H1 (cell line): Measurements from ENCODE around the gene PLOD1. TPM values are rescaled to one million over a fixed set of nuclear protein-coding genes. Genes with fewer than 3 reads are reported as not detected.
"Not testable (repeated sequence)": the region's sequence is repeated elsewhere in the genome, so short reads cannot be mapped to it uniquely, and the experiment has no call there.

ENCODE experiments used
- CTCF ChIA-PET: fragments of 300-600 bp; sonication (Branson Sonifier 250); formaldehyde crosslinking; loops from one replicate; lab custom pipeline; 2021; ENCODE audit not compliant: partially characterized antibody; lab: Charles Lee
- POLR2A ChIA-PET: fragments of 300-600 bp; sonication (Branson Sonifier 250); formaldehyde crosslinking; loops from one replicate; lab custom pipeline; 2021; ENCODE audit warnings: inconsistent platforms; ENCODE audit not compliant: partially characterized antibody; lab: Charles Lee
- DNase-seq, 2 experiments: peaks; one replicate each; pipeline versions ENCODE4 v3.0.0 to v3.0.0-alpha.2; 2010 to 2022; ENCODE audit warnings: low spot score in 2 of 2, low read depth in 1 of 2, mixed read lengths in 1 of 2
- FAIRE-seq: peaks from 2 replicates; lab custom pipeline; 2011; peaks lifted over from hg19 to GRCh38; lab: Jason Lieb, UNC
- H2AFZ ChIP-seq: 2 replicates; pipeline ENCODE4 v1.8.1; 2012; ENCODE audit warnings: low read length, inconsistent platforms
- H2AK5ac ChIP-seq: 2 replicates; pipeline ENCODE4 v1.6.1; 2013; ENCODE audit warnings: low read depth, low read length
- H2BK120ac ChIP-seq: replicated peaks from 2 replicates; pipeline ENCODE3; 2013; ENCODE audit warnings: low read depth, low read length, inconsistent platforms
- H2BK12ac ChIP-seq: 2 replicates; pipeline ENCODE4 v1.6.1; 2013; ENCODE audit warnings: low read depth, low read length
- H2BK15ac ChIP-seq: 2 replicates; pipeline ENCODE4 v1.6.1; 2013; ENCODE audit warnings: low read length
- H2BK20ac ChIP-seq: 2 replicates; pipeline ENCODE4 v1.6.1; 2013; ENCODE audit warnings: low read length
- H2BK5ac ChIP-seq: 2 replicates; pipeline ENCODE4 v1.6.1; 2013; ENCODE audit warnings: low read depth, low read length
- H3K14ac ChIP-seq: 2 replicates; pipeline ENCODE4 v1.6.1; 2013; ENCODE audit warnings: inconsistent platforms; ENCODE audit not compliant: insufficient read length
- H3K18ac ChIP-seq: 2 replicates; pipeline ENCODE4 v1.6.1; 2013; ENCODE audit warnings: low read length; ENCODE audit errors: extremely low read depth
- H3K23ac ChIP-seq: 2 replicates; pipeline ENCODE4 v1.6.1; 2013; ENCODE audit warnings: inconsistent platforms; ENCODE audit not compliant: insufficient read length
- H3K23me2 ChIP-seq: 2 replicates; pipeline ENCODE4 v1.6.1; 2013; ENCODE audit warnings: low read depth, low read length
- H3K27ac ChIP-seq: 2 replicates; pipeline ENCODE4 v1.6.1; 2011; ENCODE audit warnings: low read depth, low read length, inconsistent platforms
- H3K27me3 ChIP-seq, 4 experiments: replicated peaks in 1 of 4; 1 replicate in 1 of 4; 2 replicates in 3 of 4; pipeline versions ENCODE4 v1.6.1 to v1.8.1; 2011 to 2013; ENCODE audit warnings: low read length in 3 of 4, mild to moderate bottlenecking in 3 of 4, inconsistent platforms in 2 of 4, mixed read lengths in 2 of 4, moderate library complexity in 1 of 4; ENCODE audit not compliant: control insufficient read depth in 3 of 4, insufficient read depth in 3 of 4; ENCODE audit errors: extremely low read depth in 1 of 4
- H3K36me3 ChIP-seq, 4 experiments: 2 replicates each; pipeline versions ENCODE4 v1.6.1 to v1.8.1; 2011 to 2013; ENCODE audit warnings: mild to moderate bottlenecking in 4 of 4, low read length in 3 of 4, moderate library complexity in 2 of 4, control low read depth in 1 of 4, inconsistent platforms in 1 of 4; ENCODE audit not compliant: insufficient read depth in 4 of 4, control insufficient read depth in 2 of 4
- H3K4ac ChIP-seq: replicated peaks from 2 replicates; pipeline ENCODE3; 2013; ENCODE audit warnings: low read length, low read depth, mixed read lengths, inconsistent platforms; ENCODE audit not compliant: insufficient read length
- H3K4me1 ChIP-seq, 4 experiments: replicated peaks in 1 of 4; 1 replicate in 1 of 4; 2 replicates in 3 of 4; pipeline versions ENCODE4 v1.6.1 to v1.8.1; 2011 to 2013; ENCODE audit warnings: low read length in 3 of 4, inconsistent platforms in 2 of 4, mixed read lengths in 1 of 4; ENCODE audit not compliant: insufficient read depth in 4 of 4, control insufficient read depth in 3 of 4
- H3K4me2 ChIP-seq, 2 experiments: 2 replicates each; pipeline versions ENCODE4 v1.6.1 to v1.8.1; 2011 to 2013; ENCODE audit warnings: low read depth in 2 of 2, low read length in 2 of 2, control low read depth in 1 of 2, inconsistent platforms in 1 of 2, mild to moderate bottlenecking in 1 of 2; ENCODE audit not compliant: insufficient read depth in 1 of 2
- H3K4me3 ChIP-seq, 4 experiments: fragments of 200-600, 300-600 bp in 1 of 4; sonication (generic), shearing (Covaris generic), sonication (Bioruptor Twin) in 1 of 4; 2 replicates each; pipeline versions ENCODE4 v1.5.1 to v1.8.1; 2011 to 2016; ENCODE audit warnings: low read length in 4 of 4, low read depth in 3 of 4, control low read depth in 2 of 4, inconsistent platforms in 2 of 4, mild to moderate bottlenecking in 2 of 4, mixed read lengths in 1 of 4, moderate library complexity in 1 of 4; ENCODE audit not compliant: insufficient read depth in 2 of 4; ENCODE audit errors: extremely low read depth in 1 of 4
- H3K56ac ChIP-seq: replicated peaks from 2 replicates; pipeline ENCODE3; 2013; ENCODE audit warnings: low read depth, mild to moderate bottlenecking, mixed read lengths, low read length, inconsistent platforms; ENCODE audit not compliant: insufficient read length
- H3K79me1 ChIP-seq: 2 replicates; pipeline ENCODE4 v1.6.1; 2013; ENCODE audit warnings: low read depth, low read length, control low read depth
- H3K79me2 ChIP-seq, 2 experiments: 2 replicates each; pipeline versions ENCODE4 v1.6.1 to v1.8.1; 2012 to 2013; ENCODE audit warnings: low read length in 2 of 2, mild to moderate bottlenecking in 2 of 2, inconsistent platforms in 1 of 2; ENCODE audit not compliant: insufficient read depth in 2 of 2, control insufficient read depth in 1 of 2
- H3K9ac ChIP-seq, 4 experiments: replicated peaks in 1 of 4; 1 replicate in 1 of 4; 2 replicates in 3 of 4; pipeline versions ENCODE4 v1.6.1 to v1.8.1; 2011 to 2013; ENCODE audit warnings: low read depth in 3 of 4, low read length in 3 of 4, control low read depth in 2 of 4, mild to moderate bottlenecking in 2 of 4, moderate library complexity in 2 of 4, inconsistent platforms in 1 of 4; ENCODE audit errors: extremely low read depth in 1 of 4
- H3K9me3 ChIP-seq, 2 experiments: 2 replicates each; pipeline versions ENCODE4 v1.6.1 to v1.8.1; 2012 to 2013; ENCODE audit warnings: mild to moderate bottlenecking in 2 of 2, moderate library complexity in 2 of 2, control low read depth in 1 of 2, inconsistent platforms in 1 of 2, low read depth in 1 of 2, low read length in 1 of 2, mixed read lengths in 1 of 2; ENCODE audit not compliant: insufficient read depth in 2 of 2
- H4K20me1 ChIP-seq, 2 experiments: replicated peaks in 1 of 2; 2 replicates each; pipeline versions ENCODE3 to v1.8.1; 2011 to 2013; ENCODE audit warnings: inconsistent platforms in 2 of 2, low read length in 2 of 2, mild to moderate bottlenecking in 1 of 2; ENCODE audit not compliant: insufficient read depth in 2 of 2, control insufficient read depth in 1 of 2
- H4K5ac ChIP-seq: 2 replicates; pipeline ENCODE4 v1.6.1; 2013; ENCODE audit warnings: low read length, low read depth, mixed read lengths, inconsistent platforms; ENCODE audit not compliant: insufficient read length
- H4K8ac ChIP-seq: 2 replicates; pipeline ENCODE4 v1.8.0; 2013; ENCODE audit warnings: mild to moderate bottlenecking, moderate library complexity, low read length, inconsistent platforms; ENCODE audit not compliant: insufficient read depth; ENCODE audit errors: extremely low read depth
- H4K91ac ChIP-seq: replicated peaks from 2 replicates; pipeline ENCODE3; 2013; ENCODE audit warnings: low read length, mixed read lengths, inconsistent platforms; ENCODE audit not compliant: insufficient read length
- JUN ChIP-seq: IDR thresholded peaks from 2 replicates; pipeline ENCODE4 v1.6.1; 2011; ENCODE audit warnings: low read depth, mild to moderate bottlenecking, improper control_type of control experiment, low read length
- KDM5A ChIP-seq: fragments of 200-600 bp; IDR thresholded peaks from 2 replicates; pipeline ENCODE4 v1.7.1; 2012; ENCODE audit warnings: mild to moderate bottlenecking, low read length, inconsistent platforms, mixed read lengths
- ZNF274 ChIP-seq: IDR thresholded peaks from 2 replicates; pipeline ENCODE4 v1.7.0; 2012; ENCODE audit warnings: low read length, borderline replicate concordance; ENCODE audit errors: extremely low read depth
- WGBS, 2 experiments: shearing (Covaris generic) in 1 of 2; methylation state at CpG; one replicate each; pipeline versions ENCODE4 v1.1.6 to v1.1.7; 2013 to 2015; ENCODE audit warnings: low lambda C conversion rate in 2 of 2, mixed read lengths in 2 of 2, inconsistent platforms in 1 of 2, low coverage in 1 of 2, missing lambda C conversion rate in 1 of 2; ENCODE audit not compliant: insufficient replicate concordance in 2 of 2, insufficient coverage in 1 of 2, insufficient read length in 1 of 2; ENCODE audit errors: extremely low coverage in 1 of 2, missing lambda C conversion rate in 1 of 2; 5-methylcytosine and 5-hydroxymethylcytosine counted together
- polyA plus RNA-seq, 7 experiments: library from polyadenylated mRNA; depleted of rRNA in 3 of 7; stranded (reverse) in 5 of 7; unstranded in 2 of 7; fragments of >200 nt in 5 of 7; fragments of 200-250 nt in 2 of 7; gene quantifications; 1 replicate in 5 of 7; 2 replicates in 1 of 7; 4 replicates in 1 of 7; pipeline versions ENCODE4 v1.2.1 to v1.2.3, GENCODE V29; 2011 to 2013; ENCODE audit warnings: missing spikeins in 2 of 7, mixed read lengths in 2 of 7
- total RNA-seq: library from RNA; stranded (reverse); fragmentation: NEBNext Ultra II Directional; extraction: Animal tissue kit (Norgen Biotek cat#: 25700); gene quantifications from 2 replicates; pipeline ENCODE4 v1.2.1, GENCODE V29; 2021

PLOD1 gene
- total and polyA plus RNA-seq, 2 of the 8 experiments (the other 6 are each of a cell fraction or from before 2014, with no cell fraction given) = 44.9 to 51.8 TPM

GRCh38 chr1:12007204-12007603 lies 72.7 kb downstream of the PLOD1 start (continued):
- TF ChIP-seq ZNF274 (no peak), KDM5A (no peak), JUN (no peak)

- H3K14ac ChIP-seq, CTCF ChIA-PET, POLR2A ChIA-PET, H3K4ac ChIP-seq, H3K23ac ChIP-seq, H3K79me2 ChIP-seq, H2BK12ac ChIP-seq, H4K8ac ChIP-seq, H3K4me2 ChIP-seq, H2BK15ac ChIP-seq, H4K5ac ChIP-seq, H3K27me3 ChIP-seq, H2BK5ac ChIP-seq, H2BK120ac ChIP-seq, FAIRE-seq, H2BK20ac ChIP-seq, H3K4me1 ChIP-seq, H3K4me3 ChIP-seq, DNase-seq, H3K27ac ChIP-seq, H3K9ac ChIP-seq, H2AK5ac ChIP-seq, H3K9me3 ChIP-seq, H2AFZ ChIP-seq, H3K18ac ChIP-seq, H3K23me2 ChIP-seq, H3K79me1 ChIP-seq, H4K91ac ChIP-seq, H3K56ac ChIP-seq: not testable (repeated sequence)
- Histone ChIP-seq H3K36me3 (peaks cover 51 to 86% (median 75%) of the 10 kb centered on the region in 4 experiments), H4K20me1 (peaks cover 0 to 12% of the 10 kb centered on the region in 2 experiments)
- WGBS, 2 experiments = no CpG with 5 or more reads among the region's 33 CpGs
Measured at GRCh38 chr1:12008355-12008754, 73.8 kb downstream of the PLOD1 start.
